ENCODE results near the gene SNX9. TPM values are rescaled to one million over a fixed set of nuclear protein-coding genes. Genes with fewer than 3 reads are reported as not detected.
"Not testable (repeated sequence)": the region's sequence is repeated elsewhere in the genome, so short reads cannot be mapped to it uniquely, and the experiment has no call there.

SNX9 gene
- polyA plus RNA-seq, 1 donor: 44.6 TPM

GRCh38 chr6:157885876-157886275 lies 62.8 kb downstream of the SNX9 start:
- H3K9me3 ChIP-seq (ENCODE audit: control insufficient read depth, low read depth, low read length): no peaks in the 10 kb centered on the region
- no peaks in the 10 kb centered on the region for H3K27me3 ChIP-seq (ENCODE audit: control insufficient read depth, insufficient read depth, low read length)
- DNase-seq: no peak
- 100% methylated on average over 1 of the region's 8 CpGs for WGBS (ENCODE audit: insufficient coverage, low lambda C conversion rate)
- peaks cover 34% of the 10 kb centered on the region for H3K36me3 ChIP-seq (ENCODE audit: control insufficient read depth, insufficient read depth, low read length)
- H3K4me3 ChIP-seq (ENCODE audit: low read length): no peak overlapping the region
- no peak overlapping the region for H3K27ac ChIP-seq (ENCODE audit: low read length)
- no peaks in the 10 kb centered on the region for H3K4me1 ChIP-seq (ENCODE audit: control insufficient read depth, insufficient read depth, low read length)

GRCh38 chr6:157887892-157888291 lies 64.8 kb downstream of the SNX9 start:
- no peak for DNase-seq
- H3K27me3 ChIP-seq (ENCODE audit: control insufficient read depth, insufficient read depth, low read length): no peaks in the 10 kb centered on the region
- H3K27ac ChIP-seq (ENCODE audit: low read length): no peak overlapping the region
- no CpG with 5 or more reads among the region's 4 CpGs for WGBS (ENCODE audit: insufficient coverage, low lambda C conversion rate)
- H3K4me3 ChIP-seq (ENCODE audit: low read length): no peak overlapping the region
- H3K4me1 ChIP-seq (ENCODE audit: control insufficient read depth, insufficient read depth, low read length): no peaks in the 10 kb centered on the region
- H3K36me3 ChIP-seq (ENCODE audit: control insufficient read depth, insufficient read depth, low read length): peaks cover 32% of the 10 kb centered on the region
- no peaks in the 10 kb centered on the region for H3K9me3 ChIP-seq (ENCODE audit: control insufficient read depth, low read depth, low read length)

GRCh38 chr6:157891544-157892362 lies 68.7 kb downstream of the SNX9 start:
- no peaks in the 10 kb centered on the region for H3K27me3 ChIP-seq (ENCODE audit: control insufficient read depth, insufficient read depth, low read length)
- WGBS (ENCODE audit: insufficient coverage, low lambda C conversion rate): 83% methylated on average over 5 of the region's 9 CpGs
- no peak overlapping the region for H3K27ac ChIP-seq (ENCODE audit: low read length)
- H3K9me3 ChIP-seq (ENCODE audit: control insufficient read depth, low read depth, low read length): no peaks in the 10 kb centered on the region
- DNase-seq: no peak
- H3K4me1 ChIP-seq (ENCODE audit: control insufficient read depth, insufficient read depth, low read length): no peaks in the 10 kb centered on the region
- H3K4me3 ChIP-seq (ENCODE audit: low read length): no peak overlapping the region
- H3K36me3 ChIP-seq (ENCODE audit: control insufficient read depth, insufficient read depth, low read length): peaks cover 31% of the 10 kb centered on the region

- no peaks in the 10 kb centered on the region for H3K4me1 ChIP-seq (ENCODE audit: control insufficient read depth, insufficient read depth, low read length)
- H3K4me3 ChIP-seq (ENCODE audit: low read length): no peak overlapping the region
- no peak overlapping the region for H3K27ac ChIP-seq (ENCODE audit: low read length)
- peaks cover 32% of the 10 kb centered on the region for H3K36me3 ChIP-seq (ENCODE audit: control insufficient read depth, insufficient read depth, low read length)
- no peaks in the 10 kb centered on the region for H3K27me3 ChIP-seq (ENCODE audit: control insufficient read depth, insufficient read depth, low read length)
- H3K9me3 ChIP-seq (ENCODE audit: control insufficient read depth, low read depth, low read length): no peaks in the 10 kb centered on the region
- no peak for DNase-seq
- 44% methylated on average over 4 of the region's 5 CpGs for WGBS (ENCODE audit: insufficient coverage, low lambda C conversion rate)
These were observed 69.4 kb downstream of the SNX9 start for GRCh38 chr6:157892363-157892877.

- Histone ChIP-seq H3K4me3 (ENCODE audit: low read length) (no peak overlapping the region), H3K4me1 (ENCODE audit: control insufficient read depth, insufficient read depth, low read length) (no peaks in the 10 kb centered on the region), H3K9me3 (ENCODE audit: control insufficient read depth, low read depth, low read length) (no peaks in the 10 kb centered on the region), H3K27me3 (ENCODE audit: control insufficient read depth, insufficient read depth, low read length) (no peaks in the 10 kb centered on the region), H3K36me3 (ENCODE audit: control insufficient read depth, insufficient read depth, low read length) (peaks cover 35% of the 10 kb centered on the region), H3K27ac (ENCODE audit: low read length) (no peak overlapping the region)
- DNase-seq: no peak
- 90% methylated on average over 2 of the region's 4 CpGs for WGBS (ENCODE audit: insufficient coverage, low lambda C conversion rate)
These were observed 70.2 kb downstream of the SNX9 start for GRCh38 chr6:157893238-157893637.

GRCh38 chr6:157895585-157895984 lies 72.5 kb downstream of the SNX9 start:
- DNase-seq: no peak
- Histone ChIP-seq H3K9me3 (ENCODE audit: control insufficient read depth, low read depth, low read length) (no peaks in the 10 kb centered on the region), H3K27me3 (ENCODE audit: control insufficient read depth, insufficient read depth, low read length) (no peaks in the 10 kb centered on the region), H3K27ac (ENCODE audit: low read length) (no peak overlapping the region), H3K4me1 (ENCODE audit: control insufficient read depth, insufficient read depth, low read length) (peaks cover 9% of the 10 kb centered on the region), H3K36me3 (ENCODE audit: control insufficient read depth, insufficient read depth, low read length) (peaks cover 34% of the 10 kb centered on the region), H3K4me3 (ENCODE audit: low read length) (no peak overlapping the region)
- WGBS (ENCODE audit: insufficient coverage, low lambda C conversion rate): 100% methylated on average over 2 of the region's 3 CpGs

- H3K9me3 ChIP-seq (ENCODE audit: control insufficient read depth, low read depth, low read length): no peaks in the 10 kb centered on the region
- H3K36me3 ChIP-seq (ENCODE audit: control insufficient read depth, insufficient read depth, low read length): peaks cover 37% of the 10 kb centered on the region
- no peak overlapping the region for H3K27ac ChIP-seq (ENCODE audit: low read length)
- WGBS (ENCODE audit: insufficient coverage, low lambda C conversion rate): no CpG with 5 or more reads among the region's 4 CpGs
- no peak for DNase-seq
- no peaks in the 10 kb centered on the region for H3K27me3 ChIP-seq (ENCODE audit: control insufficient read depth, insufficient read depth, low read length)
- no peak overlapping the region for H3K4me3 ChIP-seq (ENCODE audit: low read length)
- peaks cover 13% of the 10 kb centered on the region for H3K4me1 ChIP-seq (ENCODE audit: control insufficient read depth, insufficient read depth, low read length)
These were observed 73.9 kb downstream of the SNX9 start for GRCh38 chr6:157896932-157897331.

GRCh38 chr6:157898169-157898568 lies 75.1 kb downstream of the SNX9 start:
- H3K27ac ChIP-seq (ENCODE audit: low read length): no peak overlapping the region
- H3K27me3 ChIP-seq (ENCODE audit: control insufficient read depth, insufficient read depth, low read length): no peaks in the 10 kb centered on the region
- no peak overlapping the region for H3K4me3 ChIP-seq (ENCODE audit: low read length)
- H3K9me3 ChIP-seq (ENCODE audit: control insufficient read depth, low read depth, low read length): no peaks in the 10 kb centered on the region
- no CpG with 5 or more reads among the region's 7 CpGs for WGBS (ENCODE audit: insufficient coverage, low lambda C conversion rate)
- DNase-seq: no peak
- peaks cover 13% of the 10 kb centered on the region for H3K4me1 ChIP-seq (ENCODE audit: control insufficient read depth, insufficient read depth, low read length)
- H3K36me3 ChIP-seq (ENCODE audit: control insufficient read depth, insufficient read depth, low read length): peaks cover 42% of the 10 kb centered on the region

- no peak for DNase-seq
- no peaks in the 10 kb centered on the region for H3K27me3 ChIP-seq (ENCODE audit: control insufficient read depth, insufficient read depth, low read length)
- H3K27ac ChIP-seq (ENCODE audit: low read length): no peak overlapping the region
- no peak overlapping the region for H3K4me3 ChIP-seq (ENCODE audit: low read length)
- H3K4me1 ChIP-seq (ENCODE audit: control insufficient read depth, insufficient read depth, low read length): peaks cover 13% of the 10 kb centered on the region
- H3K36me3 ChIP-seq (ENCODE audit: control insufficient read depth, insufficient read depth, low read length): peaks cover 43% of the 10 kb centered on the region
- no peaks in the 10 kb centered on the region for H3K9me3 ChIP-seq (ENCODE audit: control insufficient read depth, low read depth, low read length)
- no CpG with 5 or more reads among the region's 3 CpGs for WGBS (ENCODE audit: insufficient coverage, low lambda C conversion rate)
These were observed 75.6 kb downstream of the SNX9 start for GRCh38 chr6:157898640-157899039.

GRCh38 chr6:157900262-157900661 lies 77.2 kb downstream of the SNX9 start:
- H3K27me3 ChIP-seq (ENCODE audit: control insufficient read depth, insufficient read depth, low read length); H3K4me3 ChIP-seq (ENCODE audit: low read length); H3K9me3 ChIP-seq (ENCODE audit: control insufficient read depth, low read depth, low read length): not testable (repeated sequence)
- Histone ChIP-seq H3K4me1 (ENCODE audit: control insufficient read depth, insufficient read depth, low read length) (peaks cover 13% of the 10 kb centered on the region), H3K27ac (ENCODE audit: low read length) (peak overlapping the region; percentile 59), H3K36me3 (ENCODE audit: control insufficient read depth, insufficient read depth, low read length) (peaks cover 50% of the 10 kb centered on the region)
- WGBS (ENCODE audit: insufficient coverage, low lambda C conversion rate): 67% methylated on average over 1 of the region's 11 CpGs
- DNase-seq: peak in 1 of 2 donors; percentile 33

GRCh38 chr6:157900751-157901150 lies 77.7 kb downstream of the SNX9 start:
- WGBS (ENCODE audit: insufficient coverage, low lambda C conversion rate): no CpG with 5 or more reads among the region's 4 CpGs
- Histone ChIP-seq H3K27ac (ENCODE audit: low read length) (peak overlapping the region; percentile 22), H3K4me1 (ENCODE audit: control insufficient read depth, insufficient read depth, low read length) (peaks cover 13% of the 10 kb centered on the region), H3K36me3 (ENCODE audit: control insufficient read depth, insufficient read depth, low read length) (peaks cover 50% of the 10 kb centered on the region)
- H3K4me3 ChIP-seq (ENCODE audit: low read length); H3K27me3 ChIP-seq (ENCODE audit: control insufficient read depth, insufficient read depth, low read length); H3K9me3 ChIP-seq (ENCODE audit: control insufficient read depth, low read depth, low read length): not testable (repeated sequence)
- peak; percentile 33 to 60 for DNase-seq

Data from large intestine (tissue), 3 donors.